SK-N-SH (cell line): ENCODE measurements around the gene MAGI2. TPM values are rescaled to one million over a fixed set of nuclear protein-coding genes. Genes with fewer than 3 reads are reported as not detected.
"Not testable (repeated sequence)": the region's sequence is repeated elsewhere in the genome, so short reads cannot be mapped to it uniquely, and the experiment has no call there.

Experiments used
- CTCF ChIA-PET: fragments of 300-600, 350-600 bp; formaldehyde crosslinking; extraction: SDS; loops from one replicate; lab custom pipeline; 2021; lab: Yijun Ruan, JAX
- POLR2A ChIA-PET: fragments of 350-600 bp; sonication (Branson Sonifier 250); formaldehyde crosslinking; extraction: SDS; loops from one replicate; lab custom pipeline; 2020; ENCODE audit warnings: antibody characterized with exemption, inconsistent platforms; lab: Yijun Ruan, JAX
- DNase-seq: peaks from one replicate; pipeline ENCODE4 v3.0.0; 2012
- H2AFZ ChIP-seq: fragments of 200-600 bp; sonication (generic); 2 replicates; pipeline ENCODE4 v1.8.1; 2016; ENCODE audit warnings: antibody characterized with exemption, mild to moderate bottlenecking, low read depth
- H3F3A ChIP-seq: fragments of 200-600 bp; sonication (generic); replicated peaks from 2 replicates; pipeline ENCODE3; 2016; ENCODE audit warnings: antibody characterized with exemption, mild to moderate bottlenecking; ENCODE audit not compliant: insufficient read depth
- H3K27ac ChIP-seq, 2 experiments: fragments of 200-500 bp in 1 of 2; fragments of 200-600 bp in 1 of 2; sonication (Bioruptor generic) in 1 of 2; sonication (generic), shearing (Covaris generic) in 1 of 2; 2 replicates each; pipeline versions ENCODE4 v1.5.1 to v1.6.1; 2014 to 2016; ENCODE audit warnings: low read depth in 2 of 2, inconsistent platforms in 1 of 2, low read length in 1 of 2, mild to moderate bottlenecking in 1 of 2, mixed read lengths in 1 of 2
- H3K27me3 ChIP-seq: fragments of 200-600 bp; sonication (generic), shearing (Covaris generic); 2 replicates; pipeline ENCODE4 v1.6.1; 2016; ENCODE audit warnings: mixed run types; ENCODE audit not compliant: insufficient read depth
- H3K36me3 ChIP-seq, 2 experiments: fragments of 200-500 bp in 1 of 2; fragments of 200-600 bp in 1 of 2; sonication (Bioruptor generic) in 1 of 2; sonication (generic) in 1 of 2; replicated peaks in 1 of 2; 2 replicates each; pipeline versions ENCODE3 to v1.5.1; 2014 to 2016; ENCODE audit warnings: low read length in 1 of 2, mild to moderate bottlenecking in 1 of 2; ENCODE audit not compliant: insufficient read depth in 2 of 2, control insufficient read depth in 1 of 2
- H3K4me1 ChIP-seq, 2 experiments: fragments of 200-500 bp in 1 of 2; fragments of 200-600 bp in 1 of 2; sonication (Bioruptor generic) in 1 of 2; sonication (generic), shearing (Covaris generic) in 1 of 2; 2 replicates each; pipeline versions ENCODE4 v1.5.1 to v1.6.1; 2014 to 2016; ENCODE audit warnings: low read depth in 1 of 2, low read length in 1 of 2, mixed run types in 1 of 2; ENCODE audit not compliant: insufficient read depth in 2 of 2, control insufficient read depth in 1 of 2
- H3K4me2 ChIP-seq: fragments of 200-600 bp; sonication (generic), shearing (Covaris generic); 2 replicates; pipeline ENCODE4 v1.6.1; 2017; ENCODE audit warnings: mixed run types
- H3K4me3 ChIP-seq, 2 experiments: fragments of 200-500 bp in 1 of 2; fragments of 200-600 bp in 1 of 2; sonication (Bioruptor generic) in 1 of 2; sonication (generic), shearing (Covaris generic) in 1 of 2; 2 replicates each; pipeline versions ENCODE4 v1.5.1 to v1.8.1; 2014 to 2016; ENCODE audit warnings: low read depth in 2 of 2, inconsistent platforms in 1 of 2, low read length in 1 of 2, mild to moderate bottlenecking in 1 of 2, mixed read lengths in 1 of 2, moderate library complexity in 1 of 2
- H3K79me2 ChIP-seq: fragments of 200-600 bp; sonication (generic); 2 replicates; pipeline ENCODE4 v1.8.1; 2017; ENCODE audit warnings: mild to moderate bottlenecking; ENCODE audit not compliant: insufficient read depth
- H3K9ac ChIP-seq: fragments of 200-600 bp; sonication (generic); 2 replicates; pipeline ENCODE4 v1.6.1; 2017; ENCODE audit warnings: mixed run types
- H3K9me2 ChIP-seq: fragments of 200-600 bp; sonication (generic); 2 replicates; pipeline ENCODE4 v1.6.1; 2017; ENCODE audit warnings: mixed run types
- H3K9me3 ChIP-seq: fragments of 200-600 bp; sonication (generic); 2 replicates; pipeline ENCODE4 v1.6.1; 2017; ENCODE audit warnings: mixed run types, mild to moderate bottlenecking, moderate library complexity
- H4K20me1 ChIP-seq: fragments of 200-600 bp; sonication (generic); 2 replicates; pipeline ENCODE4 v1.6.1; 2017; ENCODE audit warnings: mild to moderate bottlenecking, mixed run types; ENCODE audit not compliant: insufficient read depth
- CHD2 ChIP-seq: fragments of 150-350 bp; IDR thresholded peaks from 2 replicates; pipeline ENCODE4 v1.6.1; 2018; ENCODE audit warnings: low read length; ENCODE audit not compliant: partially characterized antibody
- EP300 ChIP-seq, 2 experiments: IDR thresholded peaks; 2 replicates each; pipeline versions ENCODE4 v1.4.0 to v1.6.1; 2012; ENCODE audit warnings: borderline replicate concordance in 1 of 2, low read depth in 1 of 2, low read length in 1 of 2
- MAX ChIP-seq: IDR thresholded peaks from 2 replicates; pipeline ENCODE4 v1.4.0; 2012; ENCODE audit warnings: low read depth
- MXI1 ChIP-seq: IDR thresholded peaks from 2 replicates; pipeline ENCODE4 v1.6.1; 2012; ENCODE audit warnings: mild to moderate bottlenecking, low read depth, low read length, improper control_type of control experiment
- NFIC ChIP-seq: IDR thresholded peaks from 2 replicates; pipeline ENCODE4 v1.4.0; 2012; ENCODE audit warnings: borderline replicate concordance
- NRF1 ChIP-seq: IDR thresholded peaks from 2 replicates; pipeline ENCODE4 v1.6.1; 2012; ENCODE audit warnings: low read depth, mild to moderate bottlenecking, low read length
- PBX3 ChIP-seq: IDR thresholded peaks from 2 replicates; pipeline ENCODE4; 2012
- POLR2AphosphoS5 ChIP-seq: IDR thresholded peaks from 2 replicates; pipeline ENCODE4 v1.6.1; 2012; ENCODE audit warnings: low read depth, low read length
- RFX5 ChIP-seq: IDR thresholded peaks from 2 replicates; pipeline ENCODE4 v1.6.1; 2012; ENCODE audit warnings: mild to moderate bottlenecking, improper control_type of control experiment, low read length
- TCF12 ChIP-seq: IDR thresholded peaks from 2 replicates; pipeline ENCODE4 v1.4.0; 2012
- WGBS: methylation state at CpG from one replicate; pipeline ENCODE4 v1.1.6; 2017; ENCODE audit warnings: low lambda C conversion rate; 5-methylcytosine and 5-hydroxymethylcytosine counted together
- polyA plus RNA-seq, 3 experiments: library from polyadenylated mRNA; depleted of rRNA; stranded (reverse); fragments of >200 nt; gene quantifications; 2 replicates each; pipeline ENCODE4 v1.2.3, GENCODE V29; 2012

MAGI2 gene
- polyA plus RNA-seq, 1 of the 3 experiments (the other 2 are of a cell fraction) = 1.1 TPM

- Histone ChIP-seq H3K4me1 (peaks cover 0 to 22% of the 10 kb centered on the region in 2 experiments; a peak in 3 of 4 replicates), H3K27me3 (no peaks in the 10 kb centered on the region), H3K36me3 (no peaks in the 10 kb centered on the region), H2AFZ (no peak overlapping the region), H3K9me3 (no peaks in the 10 kb centered on the region), H3F3A (peaks cover 42% of the 10 kb centered on the region), H3K9me2 (no peaks in the 10 kb centered on the region), H3K79me2 (no peaks in the 10 kb centered on the region), H3K4me3 (no peak overlapping the region), H3K9ac (no peak overlapping the region), H3K27ac (peak overlapping the region in 1 of 2 experiments; percentile 50; a peak in 2 of 4 replicates), H4K20me1 (no peaks in the 10 kb centered on the region), H3K4me2 (no peak overlapping the region)
- ChIA-PET CTCF (interaction anchor here (0.8 kb wide), 1 partner anchor 14 kb away, joined by 3 read pairs; no protein-coding TSS in a partner anchor), POLR2A (no interaction called here)
- TF ChIP-seq MXI1 (no peak), NRF1 (no peak), RFX5 (no peak), PBX3 (no peak), NFIC (no peak)
- no peak for DNase-seq
- WGBS = 89% methylated on average over 5 of the region's 5 CpGs
Observed at GRCh38 chr7:78296644-78297371, 1156.7 kb downstream of the MAGI2 start.

- Histone ChIP-seq H2AFZ (peak overlapping the region; percentile 37; the same call in 1 of the 2 replicates), H3K4me1 (peaks cover 0 to 19% of the 10 kb centered on the region in 2 experiments; a peak in 3 of 4 replicates), H3K4me2 (no peak overlapping the region), H3K9me3 (no peaks in the 10 kb centered on the region), H3K36me3 (no peaks in the 10 kb centered on the region), H4K20me1 (no peaks in the 10 kb centered on the region)
- POLR2A ChIA-PET = no interaction called here
- TF ChIP-seq NFIC (0 out of 2 replicates have a peak, but pooled peaks have one; percentile 19), MAX (no peak), TCF12 (peak; percentile 36; the same call in 1 of the 2 replicates), CHD2 (no peak), EP300 (IDR thresholded peaks at IDR 0.05; ENCODE audit: borderline replicate concordance in 1 of 2, low read depth in 1 of 2, low read length in 1 of 2) (0 out of 4 replicates have a peak, but pooled peaks of 1 of the 2 experiments have one; percentile 23), MXI1 (no peak), POLR2AphosphoS5 (no peak), NRF1 (no peak), RFX5 (no peak), PBX3 (peak; percentile 41; the same call in 1 of the 2 replicates)
- TF ChIP-seq, all 33 proteins: peak for 4
- Histone ChIP-seq H3K9me2 (no peaks in the 10 kb centered on the region), H3K79me2 (no peaks in the 10 kb centered on the region), H3K27me3 (no peaks in the 10 kb centered on the region), H3F3A (peaks cover 35% of the 10 kb centered on the region), H3K4me3 (no peak overlapping the region), H3K9ac (peak overlapping the region; percentile 4; the same call in 1 of the 2 replicates), H3K27ac (peak overlapping the region in 1 of 2 experiments; percentile 50; a peak in 2 of 4 replicates)
- CTCF ChIA-PET = interaction anchor here (0.8 kb wide), 1 partner anchor 15 kb away, joined by 3 read pairs; no protein-coding TSS in a partner anchor
- no peak for DNase-seq
- WGBS = 77% methylated on average over 2 of the region's 2 CpGs
Observed at GRCh38 chr7:78296046-78296597, 1157.3 kb downstream of the MAGI2 start.

GRCh38 chr7:78289471-78289870 is 1164.0 kb downstream of the MAGI2 start:
- H3K27ac ChIP-seq, H3K9me3 ChIP-seq, POLR2A ChIA-PET, H3K27me3 ChIP-seq, H4K20me1 ChIP-seq, H3K4me3 ChIP-seq, H3K9ac ChIP-seq, H3F3A ChIP-seq, H3K4me1 ChIP-seq, H3K79me2 ChIP-seq, H2AFZ ChIP-seq, H3K36me3 ChIP-seq, H3K4me2 ChIP-seq, H3K9me2 ChIP-seq, DNase-seq: not testable (repeated sequence)
- 60% methylated on average over 3 of the region's 3 CpGs for WGBS
- CTCF ChIA-PET = interaction anchor here (1.7 kb wide), 1 partner anchor 13 kb away, joined by 3 read pairs; no protein-coding TSS in a partner anchor
